HG03025 (cell line): ENCODE measurements around the gene C22orf39.
"Not testable (repeated sequence)": the region's sequence is repeated elsewhere in the genome, so short reads cannot be mapped to it uniquely, and the experiment has no call there.

Experiments used
- ATAC-seq: cut with Tn5 transposase; IDR thresholded peaks from one replicate; pipeline ENCODE4 v1.9.1; 2021; ENCODE audit warnings: mild to moderate bottlenecking, moderate library complexity; ENCODE audit not compliant: unreplicated experiment, low FRiP score

The C22orf39 gene

GRCh38 chr22:19455585-19456370 is 8.3 kb upstream of the C22orf39 start:
- no peak for ATAC-seq

- no peak for ATAC-seq
Observed at GRCh38 chr22:19455033-19455432, 7.5 kb upstream of the C22orf39 start.

DNA sequence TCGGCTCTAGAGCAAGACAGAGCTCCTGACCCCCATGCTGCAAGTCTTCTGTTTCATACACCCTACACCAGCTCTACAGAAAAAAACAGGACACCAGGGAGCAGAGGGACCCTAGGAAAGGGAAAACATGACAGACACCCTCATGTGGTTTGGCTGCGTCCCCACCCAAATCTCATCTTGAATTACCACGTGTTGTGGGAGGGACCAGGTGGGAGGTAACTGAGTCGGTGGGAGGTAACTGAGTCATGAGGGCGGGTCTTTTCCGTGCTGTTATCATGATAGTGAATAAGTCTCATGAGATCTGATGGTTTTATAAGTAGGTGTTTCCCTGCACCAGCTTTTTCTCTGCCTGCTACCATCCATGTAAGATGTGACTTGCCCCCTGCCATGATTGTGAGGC is 6.6 kb upstream of the C22orf39 start:
- no peak for ATAC-seq

DNA sequence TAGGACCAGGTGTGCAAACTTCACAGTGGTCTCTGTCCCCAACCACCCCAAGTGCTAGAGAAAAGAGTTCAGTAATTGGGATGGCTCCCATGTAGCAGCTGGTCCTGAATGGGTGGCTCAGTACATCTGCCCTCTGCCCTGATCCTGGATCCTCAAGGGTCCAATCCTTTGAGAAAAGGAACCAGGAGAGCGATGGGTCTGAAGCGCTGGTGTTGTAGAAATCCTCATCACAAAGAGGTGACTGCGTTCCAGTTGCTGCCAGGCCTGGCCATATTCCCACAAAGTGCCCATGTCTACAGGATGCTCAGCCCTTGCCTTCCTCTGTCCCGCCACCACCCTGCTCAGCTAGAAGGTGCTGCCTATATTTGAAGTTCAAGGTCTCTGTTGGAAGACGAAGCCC is 6.2 kb upstream of the C22orf39 start:
- no peak for ATAC-seq

- no peak for ATAC-seq
Observed at GRCh38 chr22:19451570-19451969, 4.1 kb upstream of the C22orf39 start.

DNA sequence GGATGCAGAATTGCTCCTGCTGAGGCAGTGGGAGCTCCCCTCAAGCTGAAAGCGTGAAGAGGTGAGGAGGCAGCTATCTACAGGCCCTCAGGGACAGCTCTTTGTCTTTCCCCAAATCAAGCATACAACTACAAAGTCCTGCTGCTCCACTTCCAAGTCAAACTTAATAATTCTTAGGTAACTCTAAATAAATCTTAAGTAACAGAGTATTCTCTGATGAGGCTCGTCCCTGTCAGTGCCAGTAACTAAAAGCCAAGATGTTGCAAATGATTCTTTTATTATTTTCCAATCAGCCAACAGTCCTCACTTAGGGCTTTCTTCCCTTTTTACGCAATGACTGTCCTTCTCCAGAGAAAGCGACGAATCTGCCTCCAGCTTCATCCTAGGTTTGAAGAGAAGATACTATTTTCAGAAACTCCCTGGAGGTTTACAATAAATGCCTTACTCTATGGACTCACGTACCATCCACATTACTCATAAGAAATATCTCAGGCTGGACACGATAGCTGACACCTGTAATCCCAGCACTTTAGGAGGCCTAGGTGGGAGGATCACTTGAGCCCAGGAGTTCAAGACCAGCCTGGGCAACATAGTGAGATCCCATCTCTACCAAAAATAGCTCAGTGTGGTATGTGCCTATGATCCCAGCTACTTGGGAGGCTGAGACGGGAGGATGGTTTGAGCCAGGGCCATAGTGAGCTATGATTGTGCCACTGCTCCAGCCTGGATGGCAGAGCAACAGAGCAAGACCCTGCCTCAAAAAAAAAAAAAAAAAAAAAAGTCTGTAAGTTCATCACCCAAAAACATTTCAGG is 3.1 kb upstream of the C22orf39 start:
- ATAC-seq, result no peak

- no peak for ATAC-seq
Observed at GRCh38 chr22:19449422-19449767, 1.9 kb upstream of the C22orf39 start.

- ATAC-seq, result no peak
Observed at GRCh38 chr22:19448739-19449421, 1.4 kb upstream of the C22orf39 start.

DNA sequence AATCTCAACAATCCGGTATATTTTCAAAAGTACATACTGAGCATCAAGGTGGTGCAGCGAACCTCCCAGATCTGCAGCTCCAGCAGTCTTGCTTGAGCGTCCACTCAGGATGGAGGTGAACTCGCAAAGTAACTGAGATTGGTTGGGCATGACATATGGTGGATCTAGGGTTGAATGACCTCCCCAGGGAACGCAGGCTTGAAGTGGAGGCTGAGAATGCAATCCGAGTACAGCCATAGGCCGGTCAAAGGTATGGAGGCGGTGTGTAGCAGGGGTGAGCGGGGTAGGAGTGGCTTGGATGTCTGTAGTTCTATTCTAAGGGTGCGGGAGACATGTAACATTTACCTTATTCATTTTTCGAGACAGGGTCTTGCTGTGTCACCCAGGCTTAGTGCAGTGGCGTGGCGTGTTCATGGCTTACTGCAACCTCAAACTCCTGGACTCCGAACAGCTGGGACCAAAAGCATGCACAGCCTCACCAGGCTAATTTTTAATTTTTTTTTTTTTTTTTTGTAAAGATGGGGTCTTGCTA is 631 bp upstream of the C22orf39 start:
- peak; percentile 18 for ATAC-seq

GRCh38 chr22:19446603-19447329 is 745 bp downstream of the C22orf39 start:
- no peak for ATAC-seq

DNA sequence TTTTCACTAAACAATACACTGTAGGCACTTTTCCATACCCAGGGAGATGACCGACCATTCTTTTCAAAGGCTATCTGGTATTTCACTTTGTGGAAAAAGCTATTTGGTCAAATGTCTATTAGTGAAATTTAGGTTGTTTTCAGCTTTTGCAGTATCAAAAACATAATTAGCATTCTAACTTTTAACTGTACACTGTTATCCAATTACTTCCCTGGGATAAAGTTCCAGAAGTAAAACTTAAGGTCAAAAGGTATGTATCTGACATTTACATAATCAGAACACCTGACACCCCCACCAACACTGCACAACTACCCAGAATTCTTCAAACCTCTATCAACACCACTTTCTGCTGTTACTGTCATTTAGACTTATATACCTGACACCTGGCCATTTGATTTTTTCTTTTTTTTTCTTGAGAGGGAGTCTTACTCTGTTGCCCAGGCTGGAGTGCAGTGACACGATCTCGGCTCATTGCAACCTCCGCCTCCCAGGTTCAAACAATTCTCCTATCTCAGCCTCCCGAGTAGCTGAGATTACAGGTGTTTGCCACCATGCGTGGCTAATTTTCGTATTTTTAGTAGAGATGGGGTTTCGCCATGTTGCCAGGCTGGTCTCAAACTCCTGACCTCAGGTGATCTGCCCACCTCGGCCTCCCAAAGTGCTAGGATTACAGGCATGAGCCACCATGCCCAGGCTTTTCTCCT is 2.1 kb downstream of the C22orf39 start:
- not testable (repeated sequence) for ATAC-seq

- no peak for ATAC-seq
Observed at GRCh38 chr22:19443544-19444211, 3.8 kb downstream of the C22orf39 start.

GRCh38 chr22:19442166-19442565 is 5.3 kb downstream of the C22orf39 start:
- ATAC-seq, result no peak

- no peak for ATAC-seq
Observed at GRCh38 chr22:19440411-19441195, 6.9 kb downstream of the C22orf39 start.

DNA sequence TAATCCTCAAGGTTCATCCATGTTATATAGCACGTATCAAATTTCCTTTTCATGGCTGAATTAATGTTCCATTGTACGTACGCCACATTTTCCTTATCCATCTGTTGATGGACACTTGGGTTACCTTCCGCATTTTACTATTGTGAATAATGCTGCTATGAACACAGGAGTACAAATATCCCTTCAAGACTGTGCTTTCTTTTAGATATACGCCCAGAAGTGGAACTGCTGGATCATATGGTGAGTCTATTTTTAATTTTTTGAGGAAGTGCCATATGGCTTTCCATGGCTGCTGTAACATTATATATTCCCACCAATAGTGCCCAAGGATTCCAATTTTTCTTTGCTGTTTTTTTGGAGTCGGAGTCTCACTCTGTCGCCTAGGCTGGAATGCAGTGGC is 9.2 kb downstream of the C22orf39 start:
- no peak for ATAC-seq

- ATAC-seq, result not testable (repeated sequence)
Observed at GRCh38 chr22:19436444-19437161, 10.9 kb downstream of the C22orf39 start.

GRCh38 chr22:19434829-19435580 is 12.5 kb downstream of the C22orf39 start:
- no peak for ATAC-seq
